ENCODE results near the gene AMELY. TPM values are rescaled to one million over a fixed set of nuclear protein-coding genes. Genes with fewer than 3 reads are reported as not detected.

The AMELY gene
- total and polyA plus RNA-seq, 4 donors, result not detected

- no peaks in the 10 kb centered on the region for H3K9me3 ChIP-seq (ENCODE audit: control insufficient read depth in 4 of 4, insufficient read depth in 3 of 4, low read length in 3 of 4)
- DNase-seq, result no peak
- TF ChIP-seq CTCF (IDR thresholded peaks at IDR 0.05; ENCODE audit: control extremely low read depth, extremely low read depth), result no peak
- no peaks in the 10 kb centered on the region for H3K4me1 ChIP-seq (ENCODE audit: control insufficient read depth in 5 of 5, insufficient read depth in 5 of 5, low read length in 5 of 5)
- no peaks in the 10 kb centered on the region for H3K36me3 ChIP-seq (ENCODE audit: control insufficient read depth in 4 of 4, insufficient read depth in 4 of 4, low read length in 4 of 4)
- H3K4me3 ChIP-seq, result no peak overlapping the region
- H3K27me3 ChIP-seq (ENCODE audit: control insufficient read depth in 3 of 3, insufficient read depth in 3 of 3, low read length in 2 of 3), result no peaks in the 10 kb centered on the region
- H3K9ac ChIP-seq (ENCODE audit: insufficient read depth in 1 of 2, low read length in 2 of 2), result no peak overlapping the region
- no peak overlapping the region for H3K27ac ChIP-seq (ENCODE audit: low read depth in 1 of 2, low read length in 1 of 2)
- ATAC-seq (ENCODE audit: insufficient read depth, low FRiP score), result no peak
These were observed 36.1 kb upstream of the AMELY start for GRCh38 chrY:6947695-6948094.

GRCh38 chrY:6935497-6935896 lies 23.9 kb upstream of the AMELY start:
- WGBS, 2 donors, result 94% methylated on average over 2 of the region's 2 CpGs; no CpG with 5 or more reads in 1 of the 2 donors
- no peak overlapping the region for H3K9ac ChIP-seq (ENCODE audit: insufficient read depth in 1 of 2, low read length in 2 of 2)
- no peak for TF ChIP-seq CTCF (IDR thresholded peaks at IDR 0.05; ENCODE audit: control extremely low read depth, extremely low read depth)
- H3K9me3 ChIP-seq (ENCODE audit: control insufficient read depth in 4 of 4, insufficient read depth in 3 of 4, low read length in 3 of 4), result no peaks in the 10 kb centered on the region
- H3K4me1 ChIP-seq (ENCODE audit: control insufficient read depth in 5 of 5, insufficient read depth in 5 of 5, low read length in 5 of 5), result no peaks in the 10 kb centered on the region
- H3K36me3 ChIP-seq (ENCODE audit: control insufficient read depth in 4 of 4, insufficient read depth in 4 of 4, low read length in 4 of 4), result no peaks in the 10 kb centered on the region
- H3K27ac ChIP-seq (ENCODE audit: low read depth in 1 of 2, low read length in 1 of 2), result no peak overlapping the region
- ATAC-seq (ENCODE audit: insufficient read depth, low FRiP score), result no peak
- no peak for DNase-seq
- H3K4me3 ChIP-seq, result no peak overlapping the region
- H3K27me3 ChIP-seq (ENCODE audit: control insufficient read depth in 3 of 3, insufficient read depth in 3 of 3, low read length in 2 of 3), result no peaks in the 10 kb centered on the region

GRCh38 chrY:6931779-6932396 lies 20.3 kb upstream of the AMELY start:
- Histone ChIP-seq H3K4me1 (ENCODE audit: control insufficient read depth in 5 of 5, insufficient read depth in 5 of 5, low read length in 5 of 5) (no peaks in the 10 kb centered on the region), H3K27me3 (ENCODE audit: control insufficient read depth in 3 of 3, insufficient read depth in 3 of 3, low read length in 2 of 3) (no peaks in the 10 kb centered on the region), H3K4me3 (no peak overlapping the region), H3K27ac (ENCODE audit: low read depth in 1 of 2, low read length in 1 of 2) (no peak overlapping the region), H3K9me3 (ENCODE audit: control insufficient read depth in 4 of 4, insufficient read depth in 3 of 4, low read length in 3 of 4) (no peaks in the 10 kb centered on the region), H3K9ac (ENCODE audit: insufficient read depth in 1 of 2, low read length in 2 of 2) (no peak overlapping the region), H3K36me3 (ENCODE audit: control insufficient read depth in 4 of 4, insufficient read depth in 4 of 4, low read length in 4 of 4) (no peaks in the 10 kb centered on the region)
- ATAC-seq (ENCODE audit: insufficient read depth, low FRiP score) (no peak), DNase-seq (no peak)
- WGBS, 2 donors, result 93% methylated on average over 4 of the region's 4 CpGs; no CpG with 5 or more reads in 1 of the 2 donors
- TF ChIP-seq CTCF (IDR thresholded peaks at IDR 0.05; ENCODE audit: control extremely low read depth, extremely low read depth), result no peak

GRCh38 chrY:6929237-6929636 lies 17.7 kb upstream of the AMELY start:
- DNase-seq (no peak), ATAC-seq (ENCODE audit: insufficient read depth, low FRiP score) (no peak)
- TF ChIP-seq CTCF (IDR thresholded peaks at IDR 0.05; ENCODE audit: control extremely low read depth, extremely low read depth), result no peak
- no peak overlapping the region for H3K27ac ChIP-seq (ENCODE audit: low read depth in 1 of 2, low read length in 1 of 2)
- no peaks in the 10 kb centered on the region for H3K36me3 ChIP-seq (ENCODE audit: control insufficient read depth in 4 of 4, insufficient read depth in 4 of 4, low read length in 4 of 4)
- no peaks in the 10 kb centered on the region for H3K4me1 ChIP-seq (ENCODE audit: control insufficient read depth in 5 of 5, insufficient read depth in 5 of 5, low read length in 5 of 5)
- no peak overlapping the region for H3K4me3 ChIP-seq
- H3K9me3 ChIP-seq (ENCODE audit: control insufficient read depth in 4 of 4, insufficient read depth in 3 of 4, low read length in 3 of 4), result no peaks in the 10 kb centered on the region
- H3K27me3 ChIP-seq (ENCODE audit: control insufficient read depth in 3 of 3, insufficient read depth in 3 of 3, low read length in 2 of 3), result no peaks in the 10 kb centered on the region
- WGBS, 2 donors, result no CpG with 5 or more reads among the region's 1 CpG
- H3K9ac ChIP-seq (ENCODE audit: insufficient read depth in 1 of 2, low read length in 2 of 2), result no peak overlapping the region

All from lung (tissue), 12 donors.